DND-41 (cell line): ENCODE data around the gene CEP164.
A peak's percentile ranks its signal among the peaks of the same experiment; 100 is the strongest.

Experiments
- ATAC-seq: fragments of 200-7000 bp; cut with Tn5 transposase; 3 replicates; pipeline ENCODE4 v1.9.1; 2021; ENCODE audit warnings: low read depth; ENCODE audit not compliant: insufficient read depth
- DNase-seq: peaks from one replicate; pipeline ENCODE4 v3.0.0-alpha.2; 2020
- H2AFZ ChIP-seq: 2 replicates; pipeline ENCODE4 v1.6.0; 2012; ENCODE audit warnings: low read depth, low read length
- H3K27ac ChIP-seq: 2 replicates; pipeline ENCODE4 v1.5.1; 2012; ENCODE audit warnings: low read length, inconsistent platforms
- H3K27me3 ChIP-seq: fragments of 200-600 bp; sonication (generic); 2 replicates; pipeline ENCODE4 v1.6.0; 2012; ENCODE audit warnings: low read length, mild to moderate bottlenecking, inconsistent platforms; ENCODE audit not compliant: insufficient read depth, poor library complexity
- H3K36me3 ChIP-seq: 2 replicates; pipeline ENCODE4 v1.5.1; 2012; ENCODE audit warnings: low read length, inconsistent platforms; ENCODE audit not compliant: insufficient read depth
- H3K4me1 ChIP-seq: 2 replicates; pipeline ENCODE4 v1.5.1; 2012; ENCODE audit warnings: mild to moderate bottlenecking, low read length; ENCODE audit not compliant: insufficient read depth
- H3K4me2 ChIP-seq: 2 replicates; pipeline ENCODE4 v1.6.0; 2012; ENCODE audit warnings: mild to moderate bottlenecking, moderate library complexity, low read length, inconsistent platforms; ENCODE audit not compliant: insufficient read depth
- H3K4me3 ChIP-seq, 2 experiments: fragments of 200-600 bp in 1 of 2; shearing (Covaris generic) in 1 of 2; 2 replicates each; pipeline ENCODE4 v1.5.1; 2012 to 2016; ENCODE audit warnings: inconsistent platforms in 2 of 2, low read length in 2 of 2, mild to moderate bottlenecking in 2 of 2, low read depth in 1 of 2, moderate library complexity in 1 of 2
- H3K79me2 ChIP-seq: 2 replicates; pipeline ENCODE4 v1.6.0; 2012; ENCODE audit warnings: low read length, inconsistent platforms; ENCODE audit not compliant: insufficient read depth
- H3K9ac ChIP-seq: 2 replicates; pipeline ENCODE4 v1.6.0; 2012; ENCODE audit warnings: low read depth, mild to moderate bottlenecking, inconsistent platforms, low read length, moderate library complexity
- H3K9me3 ChIP-seq: 2 replicates; pipeline ENCODE4 v1.5.1; 2012; ENCODE audit warnings: low read length, moderate library complexity, mild to moderate bottlenecking, inconsistent platforms; ENCODE audit not compliant: insufficient read depth, severe bottlenecking
- H4K20me1 ChIP-seq: 2 replicates; pipeline ENCODE4 v1.6.0; 2012; ENCODE audit warnings: low read length; ENCODE audit not compliant: insufficient read depth
- CTCF ChIP-seq: IDR thresholded peaks from 2 replicates; pipeline ENCODE4 v1.5.1; 2012; ENCODE audit warnings: borderline replicate concordance, low read length, moderate library complexity, mild to moderate bottlenecking; ENCODE audit not compliant: poor library complexity, severe bottlenecking; ENCODE audit errors: extremely low read depth
- EZH2 ChIP-seq: IDR thresholded peaks from 3 replicates; pipeline ENCODE4 v1.6.1; 2012; ENCODE audit warnings: borderline replicate concordance, low read depth, mild to moderate bottlenecking, moderate library complexity, low read length, inconsistent platforms; ENCODE audit not compliant: severe bottlenecking

Gene CEP164

GRCh38 chr11:117315285-117316196 is 12.1 kb upstream of the CEP164 start:
- Histone ChIP-seq H4K20me1 (peaks cover 4% of the 10 kb centered on the region; the same call in 1 of the 2 replicates), H3K9ac (peak overlapping the region; percentile 34; the same call in 1 of the 2 replicates), H3K27me3 (peaks cover 59% of the 10 kb centered on the region), H2AFZ (no peak overlapping the region; the same call in 1 of the 2 replicates), H3K4me3 (peak overlapping the region in 1 of 2 experiments; percentile 50; a peak in 2 of 4 replicates), H3K4me2 (peak overlapping the region; percentile 66), H3K4me1 (peaks cover 10% of the 10 kb centered on the region), H3K36me3 (no peaks in the 10 kb centered on the region), H3K9me3 (no peaks in the 10 kb centered on the region), H3K27ac (no peak overlapping the region), H3K79me2 (no peaks in the 10 kb centered on the region)
- ATAC-seq = peak; percentile 30; the same call in 2 of the 3 replicates
- TF ChIP-seq CTCF = no peak
- no peak for TF ChIP-seq EZH2
- no peak for DNase-seq

DNA sequence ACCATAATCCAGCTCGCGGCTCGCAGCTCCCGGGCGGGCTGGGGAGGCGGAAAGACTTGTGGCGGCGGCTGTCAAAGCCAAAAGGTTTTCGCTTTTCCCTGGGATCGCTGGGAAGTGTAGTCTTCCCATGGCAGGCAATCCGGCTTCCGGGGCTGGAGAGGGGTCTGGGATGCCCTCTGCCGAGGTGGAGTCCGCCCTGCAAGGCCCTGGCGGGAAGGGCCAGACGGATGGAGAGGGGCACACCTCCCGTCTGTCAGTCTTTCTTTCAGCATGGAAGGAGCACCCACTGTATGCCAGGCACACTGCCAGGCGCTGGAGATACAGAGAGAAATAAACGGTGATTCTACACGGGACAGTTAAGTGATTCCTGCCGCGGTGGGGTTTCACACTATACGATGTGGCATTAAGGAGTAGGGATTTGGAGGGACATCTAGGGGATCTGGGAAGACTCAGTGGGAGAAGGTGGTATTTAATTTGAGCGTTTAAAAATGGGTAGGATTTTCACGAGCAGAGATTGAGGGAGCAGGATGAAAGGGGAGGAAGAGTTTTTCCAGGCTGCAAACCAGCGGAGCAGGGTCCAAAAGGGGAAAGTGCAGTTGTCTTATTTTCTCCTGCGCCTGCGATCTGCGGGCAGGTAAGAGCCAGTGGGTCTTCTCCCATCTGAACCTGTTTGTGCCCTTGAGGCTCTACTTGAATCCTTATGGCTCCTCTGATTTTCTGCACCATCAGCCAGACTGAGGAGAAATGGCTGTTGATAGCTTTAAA is 11.3 kb upstream of the CEP164 start, which contains the start of gene BACE1:
TSS of gene BACE1 (minus strand) at position 60 of the 765 bp plus-strand sequence. CDS start 461 bp downstream, outside the sequence.
- Histone ChIP-seq H3K9ac (peak within 1 kb of the TSS; percentile 34; the same call in 1 of the 2 replicates), H3K27me3 (peaks cover 53% of the 10 kb centered on the region), H2AFZ (peak within 1 kb of the TSS; percentile 61), H3K79me2 (no peaks in the 10 kb centered on the region), H3K4me1 (peaks cover 10% of the 10 kb centered on the region), H3K27ac (no peak within 1 kb of the TSS), H3K4me3 (peak within 1 kb of the TSS in 1 of 2 experiments; percentile 50; a peak in 2 of 4 replicates), H3K36me3 (no peaks in the 10 kb centered on the region), H3K9me3 (no peaks in the 10 kb centered on the region), H4K20me1 (peaks cover 4% of the 10 kb centered on the region; the same call in 1 of the 2 replicates), H3K4me2 (peak within 1 kb of the TSS; percentile 66)
- ATAC-seq (peak; percentile 71), DNase-seq (peak; percentile 35)
- peak; percentile 96 for TF ChIP-seq EZH2
- no peak for TF ChIP-seq CTCF

DNA sequence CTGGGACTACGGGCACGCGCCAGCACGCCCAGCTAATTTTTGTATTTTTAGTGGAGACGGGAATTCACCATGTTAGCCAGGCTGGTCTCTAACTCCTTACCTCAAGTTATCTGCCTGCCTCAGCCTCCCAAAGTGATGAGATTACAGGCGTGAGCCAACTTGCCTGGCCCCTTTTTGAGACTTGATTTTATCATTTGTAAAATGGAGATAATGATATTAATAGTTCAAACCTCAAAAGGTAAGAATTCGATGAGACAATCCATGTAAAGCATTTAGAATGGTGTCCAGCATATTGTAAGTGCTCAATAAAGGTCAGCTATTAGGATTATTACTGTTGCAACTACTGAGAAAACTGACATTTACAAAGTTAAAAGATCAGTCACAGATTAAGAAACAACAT is 8.9 kb upstream of the CEP164 start:
- peaks cover 10% of the 10 kb centered on the region for H3K4me1 ChIP-seq
- H3K4me3 ChIP-seq = no peak overlapping the region
- H3K4me2 ChIP-seq = no peak overlapping the region
- no peak overlapping the region for H3K9ac ChIP-seq
- no peak overlapping the region for H3K27ac ChIP-seq
- H3K36me3 ChIP-seq = no peaks in the 10 kb centered on the region
- no peak for ATAC-seq
- peaks cover 4% of the 10 kb centered on the region; the same call in 1 of the 2 replicates for H4K20me1 ChIP-seq
- no peak overlapping the region for H2AFZ ChIP-seq
- no peaks in the 10 kb centered on the region for H3K79me2 ChIP-seq
- no peaks in the 10 kb centered on the region for H3K9me3 ChIP-seq
- peaks cover 40% of the 10 kb centered on the region for H3K27me3 ChIP-seq
- no peak for DNase-seq
- TF ChIP-seq EZH2 (no peak), CTCF (no peak)
